BLaER1 (cell line): ENCODE results near the gene KLC4.

Source experiments
- H3K27ac ChIP-seq: shearing (Covaris generic); formaldehyde crosslinking; 2 replicates; pipeline ENCODE4 v1.8.1; 2022
- H3K27me3 ChIP-seq: shearing (Covaris generic); formaldehyde crosslinking; 2 replicates; pipeline ENCODE4 v1.8.1; 2022
- H3K36me3 ChIP-seq: shearing (Covaris generic); formaldehyde crosslinking; 2 replicates; pipeline ENCODE4 v1.8.1; 2022
- H3K4me1 ChIP-seq: shearing (Covaris generic); formaldehyde crosslinking; 2 replicates; pipeline ENCODE4 v1.8.1; 2022
- H3K4me2 ChIP-seq: shearing (Covaris generic); formaldehyde crosslinking; 2 replicates; pipeline ENCODE4 v1.8.1; 2022
- H3K4me3 ChIP-seq: shearing (Covaris generic); formaldehyde crosslinking; 2 replicates; pipeline ENCODE4 v1.8.1; 2022
- H3K9ac ChIP-seq: shearing (Covaris generic); formaldehyde crosslinking; 2 replicates; pipeline ENCODE4 v1.8.1; 2022
- H3K9me3 ChIP-seq: shearing (Covaris generic); formaldehyde crosslinking; 2 replicates; pipeline ENCODE4 v1.8.1; 2022
- H4K20me1 ChIP-seq: shearing (Covaris generic); formaldehyde crosslinking; 2 replicates; pipeline ENCODE4 v1.8.1; 2022
- Cebpa-rat ChIP-seq: shearing (Covaris generic); IDR thresholded peaks from 2 replicates; pipeline ENCODE4 v1.8.1; 2022

KLC4 gene

DNA sequence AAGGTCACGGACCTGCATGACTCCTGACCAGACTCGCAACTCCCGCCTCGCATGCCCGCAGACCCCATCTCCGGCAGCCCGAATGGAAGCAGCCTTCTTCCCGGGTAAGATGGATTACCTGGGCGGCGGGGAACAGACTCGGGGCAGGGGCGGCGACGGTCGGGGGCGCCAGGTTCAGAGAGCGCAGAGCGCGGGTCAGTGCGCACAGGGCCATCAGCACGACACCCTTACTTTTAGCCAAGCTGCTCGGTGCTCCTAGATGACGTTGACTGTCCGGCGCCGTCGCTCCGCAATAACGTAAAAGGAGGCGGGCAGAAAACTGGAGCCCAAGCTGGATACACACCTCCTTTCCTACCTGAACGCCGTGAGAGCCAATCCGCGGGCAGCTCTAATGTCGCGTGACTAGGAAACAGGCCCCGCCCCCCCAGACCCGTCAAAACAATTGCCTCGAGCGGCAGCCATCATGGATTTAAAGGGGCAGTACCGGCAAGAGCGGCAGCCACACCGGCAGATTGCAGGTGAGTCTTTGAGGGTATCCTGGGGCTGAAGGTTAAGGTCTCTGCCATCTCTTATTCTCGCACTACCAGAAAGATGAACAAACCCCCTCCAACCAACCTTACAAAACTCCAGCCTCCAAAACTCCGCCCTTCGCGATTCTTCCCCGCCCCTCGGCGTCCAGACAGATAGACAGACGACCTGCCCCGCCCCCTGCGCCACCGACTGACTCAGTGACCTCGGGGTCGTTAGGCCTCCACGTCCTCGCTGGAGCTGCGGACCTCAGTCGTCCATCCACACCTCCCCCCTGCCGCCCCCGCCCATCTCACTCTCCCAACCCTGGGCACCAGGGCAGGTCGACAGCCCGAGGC is at the start of gene KLC4, which contains the start of gene MRPL2:
Gene KLC4, plus strand, starts transcription at position 464 of the 866 bp plus-strand sequence. CDS start 1,705 bp downstream, outside the sequence.
Gene MRPL2, minus strand, starts transcription at position 267 of the 866 bp plus-strand sequence. Its CDS starts 53 bp downstream, at position 214.
- H4K20me1 ChIP-seq, result no peaks in the 10 kb centered on the region
- H3K4me1 ChIP-seq, result peaks cover 32% of the 10 kb centered on the region
- peak within 1 kb of the TSS; percentile 97 for H3K4me3 ChIP-seq
- peak within 1 kb of the TSS; percentile 92 for H3K9ac ChIP-seq
- no peaks in the 10 kb centered on the region for H3K27me3 ChIP-seq
- peak within 1 kb of the TSS; percentile 93 for H3K27ac ChIP-seq
- no peak for TF ChIP-seq Cebpa-rat
- H3K4me2 ChIP-seq, result peak within 1 kb of the TSS; percentile 98
- no peaks in the 10 kb centered on the region for H3K9me3 ChIP-seq
- peaks cover 54% of the 10 kb centered on the region for H3K36me3 ChIP-seq

DNA sequence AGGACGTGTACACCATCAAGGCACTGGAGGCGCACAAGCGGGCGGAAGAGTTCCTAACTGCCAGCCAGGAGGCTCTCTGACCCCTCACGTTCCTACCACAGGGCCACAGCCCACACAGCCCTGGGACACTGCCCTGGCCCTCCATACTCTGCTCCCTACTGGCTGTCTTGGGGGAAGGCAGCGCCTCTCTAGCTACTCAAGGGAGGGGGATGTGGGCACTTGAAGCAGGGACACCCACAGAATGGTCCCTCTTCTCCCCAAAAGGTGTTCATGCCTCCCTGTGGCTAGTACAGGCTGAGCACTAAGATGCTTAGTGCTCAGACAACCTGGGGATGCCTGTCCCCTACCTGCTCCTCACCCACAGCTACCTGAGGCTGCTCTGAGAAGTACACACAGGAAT is 48.2 kb upstream of the KLC4 start:
- H3K36me3 ChIP-seq, result peaks cover 64% of the 10 kb centered on the region
- H3K4me2 ChIP-seq, result no peak overlapping the region
- peaks cover 44% of the 10 kb centered on the region for H4K20me1 ChIP-seq

DNA sequence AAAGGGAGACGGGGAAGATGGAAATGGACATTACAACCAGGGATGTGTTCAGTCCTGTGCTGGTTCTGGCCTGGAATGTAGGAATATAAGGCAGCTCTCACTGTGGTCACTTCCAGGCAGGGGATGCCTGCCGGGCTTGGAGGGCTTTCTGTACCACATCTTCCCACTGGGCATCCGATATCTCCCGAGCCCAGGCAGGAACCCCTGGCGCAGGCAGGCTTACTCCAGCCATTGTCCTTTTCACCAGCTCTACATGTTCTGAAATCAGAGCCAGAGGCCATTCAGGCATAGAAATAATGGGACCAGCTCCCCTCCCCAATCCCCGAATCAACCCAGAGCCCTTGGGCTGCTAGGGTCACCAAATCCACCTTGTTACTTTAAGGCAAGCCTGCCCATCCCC is 47.1 kb upstream of the KLC4 start:
- Histone ChIP-seq H3K4me2 (peak overlapping the region; percentile 97), H3K9ac (peak overlapping the region; percentile 85), H3K4me3 (peak overlapping the region; percentile 84)

More for the DNA sequence above, 48.2 kb upstream of the KLC4 start:
- Histone ChIP-seq H3K4me3 (no peak overlapping the region), H3K4me1 (peaks cover 34% of the 10 kb centered on the region), H3K9ac (peak overlapping the region; percentile 34; the same call in 1 of the 2 replicates), H3K9me3 (no peaks in the 10 kb centered on the region), H3K27ac (no peak overlapping the region), H3K27me3 (no peaks in the 10 kb centered on the region)
- TF ChIP-seq Cebpa-rat, result no peak

DNA sequence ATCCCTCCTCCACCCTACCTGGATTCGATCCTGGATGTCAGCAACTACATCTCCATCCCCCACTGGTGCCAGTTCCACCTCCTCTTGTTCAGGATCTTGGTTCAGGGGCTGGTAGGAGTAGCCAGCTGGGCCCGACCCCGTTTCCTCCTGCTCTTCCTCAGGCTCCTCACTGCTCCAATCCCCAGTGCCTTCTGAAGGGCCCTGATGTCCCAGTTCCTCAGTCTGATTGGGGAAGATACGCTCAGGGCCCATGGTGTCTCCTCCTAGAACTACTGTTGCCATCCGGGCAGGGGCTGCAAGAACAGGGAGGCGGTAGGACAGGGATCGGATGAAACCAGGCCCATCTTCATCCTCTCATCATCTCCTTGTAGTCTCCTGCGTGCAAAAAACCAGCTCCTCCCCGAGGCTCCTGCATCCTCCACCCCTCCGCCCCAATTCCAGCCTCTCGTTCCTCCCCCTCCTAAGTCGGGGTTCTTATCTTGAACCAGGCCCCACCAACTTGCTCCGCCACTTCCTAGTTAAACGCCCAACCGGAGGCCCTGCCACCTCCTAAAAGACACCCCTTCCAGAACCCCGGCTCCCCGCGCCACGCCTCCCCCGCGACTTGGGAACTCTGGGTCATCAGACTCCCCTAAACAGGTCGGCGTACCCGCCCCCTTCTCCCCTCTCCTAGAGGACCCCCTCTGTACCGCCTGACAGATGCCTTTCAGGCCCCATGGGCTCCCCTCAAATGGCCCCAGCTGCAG is 46.2 kb upstream of the KLC4 start:
- Histone ChIP-seq H3K9me3 (no peaks in the 10 kb centered on the region), H3K27ac (peak overlapping the region; percentile 71), H3K4me2 (peak overlapping the region; percentile 97), H3K4me1 (peaks cover 51% of the 10 kb centered on the region), H3K36me3 (peaks cover 60% of the 10 kb centered on the region), H3K9ac (peak overlapping the region; percentile 85), H3K4me3 (peak overlapping the region; percentile 84), H4K20me1 (peaks cover 65% of the 10 kb centered on the region), H3K27me3 (no peaks in the 10 kb centered on the region)
- TF ChIP-seq Cebpa-rat, result no peak

More for the DNA sequence above, 47.1 kb upstream of the KLC4 start:
- Histone ChIP-seq H4K20me1 (peaks cover 56% of the 10 kb centered on the region), H3K9me3 (no peaks in the 10 kb centered on the region), H3K27ac (peak overlapping the region; percentile 71; the same call in 1 of the 2 replicates), H3K4me1 (peaks cover 45% of the 10 kb centered on the region), H3K27me3 (no peaks in the 10 kb centered on the region), H3K36me3 (peaks cover 60% of the 10 kb centered on the region)
- no peak for TF ChIP-seq Cebpa-rat

DNA sequence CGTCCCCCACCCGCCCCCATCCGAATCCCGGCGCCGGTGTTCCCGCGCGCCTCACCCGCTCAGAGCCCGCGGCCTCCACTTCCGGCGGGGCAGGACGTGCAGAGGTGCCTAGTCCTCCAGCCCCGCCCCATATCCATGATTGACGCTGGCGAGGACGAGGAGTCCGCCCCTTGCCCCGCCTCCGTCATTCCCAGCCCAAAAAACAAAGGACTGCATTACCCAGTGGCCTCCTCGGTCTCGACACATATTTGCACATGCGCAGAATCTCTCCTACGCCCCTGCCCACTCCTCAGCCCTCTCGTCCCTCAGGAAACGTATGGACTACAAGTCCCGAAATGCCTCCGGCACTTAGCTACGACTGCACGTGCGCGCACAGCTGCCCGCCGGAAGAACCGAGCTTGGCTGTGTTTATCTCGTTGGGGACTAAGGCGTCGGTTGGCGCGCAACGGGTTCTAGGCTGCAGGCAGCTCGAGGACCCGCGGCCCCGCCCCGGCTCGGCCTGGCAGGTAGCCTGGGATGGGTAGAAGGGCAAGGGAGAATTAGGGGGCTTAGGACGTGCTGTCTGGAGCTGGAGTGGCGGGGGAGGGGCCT is 45.5 kb upstream of the KLC4 start, which contains the start of the genes KLHDC3 and MEA1:
Gene KLHDC3, plus strand, starts transcription at position 407 of the 591 bp plus-strand sequence. CDS start 2,944 bp downstream, outside the sequence.
Gene MEA1, minus strand, starts transcription at position 104 of the 591 bp plus-strand sequence. CDS start 133 bp downstream, outside the sequence.
- H3K4me2 ChIP-seq, result peak within 1 kb of the TSS; percentile 97
- H3K4me3 ChIP-seq, result peak within 1 kb of the TSS; percentile 84
- H4K20me1 ChIP-seq, result peaks cover 66% of the 10 kb centered on the region
- no peaks in the 10 kb centered on the region for H3K27me3 ChIP-seq
- H3K9me3 ChIP-seq, result no peaks in the 10 kb centered on the region
- H3K27ac ChIP-seq, result peak within 1 kb of the TSS; percentile 79
- H3K36me3 ChIP-seq, result peaks cover 60% of the 10 kb centered on the region
- no peak for TF ChIP-seq Cebpa-rat
- H3K9ac ChIP-seq, result peak within 1 kb of the TSS; percentile 86
- peaks cover 51% of the 10 kb centered on the region for H3K4me1 ChIP-seq

DNA sequence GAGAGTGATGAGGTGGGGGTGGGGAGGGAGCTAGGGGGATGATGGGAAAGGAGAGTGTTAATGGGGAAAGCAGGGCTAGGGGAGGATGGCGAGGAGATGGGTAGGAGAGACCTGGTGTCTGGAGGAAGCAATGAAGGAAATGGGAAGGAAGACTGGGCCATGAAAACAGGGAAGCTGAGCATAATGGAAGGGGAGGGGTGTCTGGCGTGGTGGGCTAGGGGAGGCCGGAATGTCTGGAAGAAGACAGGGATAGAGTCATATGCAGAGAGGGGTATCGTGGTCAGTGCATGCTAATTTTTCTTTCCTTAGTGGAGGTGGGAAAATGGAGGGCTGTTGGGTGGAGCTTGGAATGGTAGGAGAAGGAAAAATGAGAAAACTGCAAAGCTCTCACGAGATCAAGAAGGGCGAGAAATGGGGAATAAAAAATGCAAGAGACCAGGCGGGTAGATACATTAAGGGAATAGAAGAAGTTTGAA is 45.0 kb upstream of the KLC4 start:
- peak overlapping the region; percentile 86 for H3K9ac ChIP-seq
- no peaks in the 10 kb centered on the region for H3K9me3 ChIP-seq
- H3K4me3 ChIP-seq, result peak overlapping the region; percentile 84
- TF ChIP-seq Cebpa-rat, result no peak
- H3K27ac ChIP-seq, result peak overlapping the region; percentile 79
- H3K36me3 ChIP-seq, result peaks cover 60% of the 10 kb centered on the region
- H3K4me1 ChIP-seq, result peaks cover 51% of the 10 kb centered on the region
- peaks cover 66% of the 10 kb centered on the region for H4K20me1 ChIP-seq
- peak overlapping the region; percentile 97 for H3K4me2 ChIP-seq
- H3K27me3 ChIP-seq, result no peaks in the 10 kb centered on the region

DNA sequence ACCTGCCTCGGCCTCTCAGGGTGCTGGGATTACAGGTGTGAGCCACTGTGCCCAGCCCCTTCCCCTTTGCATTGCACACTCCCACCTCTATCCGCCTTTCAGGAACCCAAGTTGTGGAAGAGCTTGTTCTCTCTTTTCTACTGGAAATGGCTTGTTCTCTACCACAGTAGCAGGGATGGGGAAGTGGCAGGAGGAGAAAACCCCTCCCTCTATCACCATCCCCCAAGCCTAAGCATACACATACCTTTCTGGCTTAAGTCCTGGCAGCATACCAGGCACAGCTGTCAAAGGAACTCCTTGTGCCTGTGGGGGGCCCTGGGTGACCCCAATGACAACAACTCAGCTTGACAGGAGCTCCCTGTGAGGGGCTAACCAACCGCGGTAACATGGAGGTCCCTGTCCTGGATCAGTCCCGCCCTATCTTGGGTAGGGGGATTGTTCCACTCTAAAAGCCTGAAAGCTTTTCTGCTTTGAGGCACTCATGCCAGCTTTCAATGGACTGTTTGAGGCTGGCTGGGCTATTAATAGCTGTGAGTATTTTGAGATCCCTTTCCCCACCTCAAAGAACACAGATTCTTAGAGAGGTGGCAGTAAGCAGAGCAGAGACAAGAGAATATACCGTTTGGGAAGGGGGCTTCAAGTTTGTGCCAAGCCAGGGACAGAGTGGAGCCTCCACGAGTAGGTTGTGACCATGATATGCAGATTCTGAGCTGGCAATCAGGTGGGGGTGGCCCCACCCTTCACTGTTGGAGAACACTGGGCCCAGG is 43.1 kb upstream of the KLC4 start:
- no peak for TF ChIP-seq Cebpa-rat
- peaks cover 56% of the 10 kb centered on the region for H3K36me3 ChIP-seq
- H3K27me3 ChIP-seq, result no peaks in the 10 kb centered on the region
- peaks cover 61% of the 10 kb centered on the region for H4K20me1 ChIP-seq
- peak overlapping the region; percentile 97 for H3K4me2 ChIP-seq
- H3K9ac ChIP-seq, result peak overlapping the region; percentile 67
- no peaks in the 10 kb centered on the region for H3K9me3 ChIP-seq
- H3K27ac ChIP-seq, result peak overlapping the region; percentile 58
- H3K4me1 ChIP-seq, result peaks cover 62% of the 10 kb centered on the region
- peak overlapping the region; percentile 17 for H3K4me3 ChIP-seq

DNA sequence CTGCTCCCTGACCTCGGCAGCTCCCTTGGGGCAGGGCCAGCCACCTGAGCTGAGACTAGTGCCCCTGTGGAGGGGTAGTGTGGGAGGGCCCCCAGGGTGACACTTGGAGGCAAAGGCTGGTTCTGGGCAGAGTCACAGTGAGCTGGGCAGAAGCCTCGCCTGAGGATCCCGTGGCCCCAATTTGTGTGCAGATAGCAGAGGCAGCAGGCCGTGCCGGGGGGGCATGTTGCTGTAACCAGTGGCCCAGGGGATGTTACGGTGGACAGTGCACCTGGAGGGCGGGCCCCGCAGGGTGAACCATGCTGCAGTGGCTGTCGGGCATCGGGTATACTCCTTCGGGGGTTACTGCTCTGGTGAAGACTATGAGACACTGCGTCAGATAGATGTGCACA is 42.5 kb upstream of the KLC4 start:
- Histone ChIP-seq H3K4me2 (peak overlapping the region; percentile 97), H3K9ac (peak overlapping the region; percentile 67), H3K36me3 (peaks cover 50% of the 10 kb centered on the region), H3K27me3 (no peaks in the 10 kb centered on the region), H4K20me1 (peaks cover 55% of the 10 kb centered on the region), H3K27ac (peak overlapping the region; percentile 58), H3K9me3 (no peaks in the 10 kb centered on the region), H3K4me1 (peaks cover 58% of the 10 kb centered on the region), H3K4me3 (no peak overlapping the region)
- no peak for TF ChIP-seq Cebpa-rat
